ENCODE results near the gene TOM1L2.
A peak's percentile ranks its signal among the peaks of the same experiment; 100 is the strongest.

Gene TOM1L2

DNA sequence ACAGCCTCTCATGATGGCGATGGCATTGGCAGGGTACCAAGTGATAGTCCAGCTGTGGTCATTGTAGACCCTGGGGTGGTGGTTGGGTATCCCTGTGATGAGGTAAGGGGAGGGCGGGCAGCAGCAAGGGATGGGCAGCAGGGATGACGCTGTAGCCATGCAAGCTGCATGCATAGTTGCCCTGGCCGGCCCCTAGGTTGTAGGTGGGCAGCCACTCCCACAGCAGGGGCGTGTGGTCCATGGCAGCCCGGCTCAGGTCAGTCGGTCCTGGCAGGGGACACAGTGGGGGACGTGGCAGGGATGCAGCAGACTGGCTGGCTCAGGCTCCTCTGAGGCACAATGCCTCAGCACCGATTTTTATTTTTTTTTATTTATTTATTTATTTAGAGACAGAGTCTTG is 9.1 kb upstream of the TOM1L2 start:
- DNase-seq (ENCODE audit: low read depth): no peak
- no peak overlapping the region for H3K4me3 ChIP-seq (ENCODE audit: low read depth, low read length)
- TF ChIP-seq CTCF (conservative IDR thresholded peaks at IDR 0.05; ENCODE audit: low read depth, low read length): no peak

DNA sequence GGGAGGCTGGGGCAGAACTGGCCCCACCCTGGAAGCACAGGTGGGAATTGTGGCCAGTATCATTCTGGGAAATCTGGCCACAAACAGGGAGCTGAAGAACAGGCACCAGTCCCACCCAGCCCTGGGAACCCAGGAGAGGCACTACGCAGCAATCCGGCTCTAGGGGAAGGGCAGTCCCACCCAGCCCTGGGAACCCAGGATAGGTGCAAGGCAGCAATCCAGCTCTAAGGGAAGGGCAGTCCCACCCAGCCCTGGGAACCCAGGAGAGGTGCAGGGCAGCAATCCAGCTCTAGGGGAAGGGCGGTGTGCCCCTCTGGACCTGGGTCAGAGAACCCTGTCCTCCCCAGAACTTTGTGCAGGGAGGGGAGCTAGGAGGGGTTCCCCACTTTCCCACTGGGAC is 7.6 kb upstream of the TOM1L2 start:
- H3K4me3 ChIP-seq (ENCODE audit: low read depth, low read length): no peak overlapping the region
- DNase-seq (ENCODE audit: low read depth): no peak
- no peak for TF ChIP-seq CTCF (conservative IDR thresholded peaks at IDR 0.05; ENCODE audit: low read depth, low read length)

GRCh38 chr17:17978481-17979424 is 6.6 kb upstream of the TOM1L2 start:
- DNase-seq (ENCODE audit: low read depth): no peak
- H3K4me3 ChIP-seq (ENCODE audit: low read depth, low read length): no peak overlapping the region
- no peak for TF ChIP-seq CTCF (conservative IDR thresholded peaks at IDR 0.05; ENCODE audit: low read depth, low read length)

DNA sequence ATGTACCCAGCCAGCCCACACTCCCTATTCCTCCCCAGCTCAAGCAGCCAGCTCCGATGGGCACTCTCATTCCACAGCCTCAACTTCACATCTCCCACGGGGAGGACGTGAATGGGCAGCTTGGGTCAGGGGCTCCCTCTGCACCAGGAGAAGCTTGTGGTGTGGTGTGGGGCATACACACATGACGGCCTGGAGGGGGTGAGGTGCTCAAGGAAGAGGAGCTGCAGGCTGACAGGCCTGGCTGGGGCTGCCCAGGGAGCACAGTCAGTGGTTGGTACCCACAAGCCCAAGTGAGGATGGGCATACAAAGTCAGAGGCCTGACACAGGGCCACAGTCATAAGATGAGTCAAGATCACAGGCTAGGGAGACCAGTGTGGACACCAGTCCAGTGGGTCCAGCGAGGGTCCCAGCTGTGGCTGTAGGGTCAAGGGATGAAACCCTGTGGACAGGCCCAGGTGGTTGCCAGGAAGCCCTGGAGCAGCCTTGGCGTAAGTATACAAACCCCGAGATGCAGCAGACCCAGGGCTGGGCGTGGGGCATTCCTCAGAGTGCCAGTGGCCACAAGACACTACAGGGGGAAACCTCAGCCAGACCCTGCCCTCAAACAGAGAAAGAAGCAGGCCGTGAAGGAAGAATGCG is 4.9 kb upstream of the TOM1L2 start:
- DNase-seq (ENCODE audit: low read depth): no peak
- no peak for TF ChIP-seq CTCF (conservative IDR thresholded peaks at IDR 0.05; ENCODE audit: low read depth, low read length)

GRCh38 chr17:17975436-17975835 is 3.2 kb upstream of the TOM1L2 start:
- no peak for TF ChIP-seq CTCF (conservative IDR thresholded peaks at IDR 0.05; ENCODE audit: low read depth, low read length)
- no peak overlapping the region for H3K4me3 ChIP-seq (ENCODE audit: low read depth, low read length)
- no peak for DNase-seq (ENCODE audit: low read depth)

More for the DNA sequence above, 4.9 kb upstream of the TOM1L2 start:
- no peak overlapping the region for H3K4me3 ChIP-seq (ENCODE audit: low read depth, low read length)

DNA sequence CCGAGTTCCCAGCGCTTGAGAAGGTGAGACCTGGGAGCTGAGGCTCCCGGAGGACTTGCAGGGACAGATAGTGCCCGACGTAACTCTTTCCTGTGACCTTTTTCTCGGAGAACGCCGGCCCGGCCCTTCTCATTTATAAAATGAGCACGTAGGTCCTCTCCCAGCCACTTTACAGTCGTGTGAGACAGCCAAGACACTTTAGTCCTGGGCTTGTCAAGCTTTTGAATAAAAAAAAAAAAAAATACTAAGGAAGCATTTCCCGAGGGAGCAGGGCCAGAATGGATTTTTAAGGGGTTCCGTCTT is 703 bp upstream of the TOM1L2 start:
- no peak for DNase-seq (ENCODE audit: low read depth)
- peak overlapping the region; percentile 69 for H3K4me3 ChIP-seq (ENCODE audit: low read depth, low read length)
- no peak for TF ChIP-seq CTCF (conservative IDR thresholded peaks at IDR 0.05; ENCODE audit: low read depth, low read length)

All from choroid plexus epithelial cell (primary cell).